ENCODE measurements around the gene PCGF2.

Gene PCGF2

DNA sequence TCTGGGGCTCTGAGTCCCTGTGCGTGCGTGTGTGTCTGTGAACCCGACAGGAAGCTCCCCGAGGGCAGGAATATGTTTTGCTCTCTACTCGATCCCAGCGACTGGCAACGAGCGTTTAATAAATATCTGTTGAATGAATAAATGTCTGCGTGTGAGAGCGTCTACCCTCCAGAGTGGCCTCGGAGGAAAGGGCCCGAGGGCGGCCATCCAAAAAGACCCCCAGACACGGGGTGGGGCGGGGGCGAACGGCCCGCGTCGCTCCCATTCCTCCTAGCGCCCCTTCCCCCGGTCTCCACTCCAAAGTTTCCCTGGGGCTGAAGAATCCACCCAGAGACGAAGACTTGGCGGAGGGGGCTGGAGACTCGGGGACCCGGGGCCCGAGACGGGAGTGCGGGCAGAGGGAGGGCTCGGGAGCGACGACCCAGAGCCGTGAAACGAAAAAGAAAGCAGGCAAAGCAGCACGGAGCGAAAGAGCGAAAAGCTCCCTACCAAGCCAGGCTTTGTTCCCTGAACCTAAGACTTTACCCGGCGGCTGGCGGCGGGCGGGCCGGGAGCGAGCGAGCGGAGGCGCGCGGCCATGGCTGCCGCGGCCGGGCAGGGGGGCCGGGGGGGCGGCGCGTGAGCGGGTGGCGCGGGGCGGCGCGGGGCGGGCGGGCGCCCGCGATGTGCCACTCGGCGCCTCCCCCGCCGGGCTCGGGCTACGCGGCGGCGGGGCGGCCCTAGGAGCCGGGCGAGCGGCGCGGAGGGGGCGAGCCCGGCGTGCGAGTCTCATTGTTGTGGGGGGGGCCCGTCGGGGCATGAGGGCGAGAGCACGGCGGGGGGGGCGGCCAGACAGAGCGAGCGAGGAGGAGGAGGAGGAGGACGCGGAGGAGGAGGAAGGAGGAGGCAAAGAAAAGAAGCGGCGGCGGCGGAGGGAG lies 43.3 kb downstream of the PCGF2 start, which contains the start of gene MLLT6:
TSS of gene MLLT6 (plus strand) at position 668 of the 917 bp plus-strand sequence. CDS start 360 bp downstream, outside the sequence.
- DNase-seq = peak in 51 of 56 donors; percentile 31 to 87 (median 68)

DNA sequence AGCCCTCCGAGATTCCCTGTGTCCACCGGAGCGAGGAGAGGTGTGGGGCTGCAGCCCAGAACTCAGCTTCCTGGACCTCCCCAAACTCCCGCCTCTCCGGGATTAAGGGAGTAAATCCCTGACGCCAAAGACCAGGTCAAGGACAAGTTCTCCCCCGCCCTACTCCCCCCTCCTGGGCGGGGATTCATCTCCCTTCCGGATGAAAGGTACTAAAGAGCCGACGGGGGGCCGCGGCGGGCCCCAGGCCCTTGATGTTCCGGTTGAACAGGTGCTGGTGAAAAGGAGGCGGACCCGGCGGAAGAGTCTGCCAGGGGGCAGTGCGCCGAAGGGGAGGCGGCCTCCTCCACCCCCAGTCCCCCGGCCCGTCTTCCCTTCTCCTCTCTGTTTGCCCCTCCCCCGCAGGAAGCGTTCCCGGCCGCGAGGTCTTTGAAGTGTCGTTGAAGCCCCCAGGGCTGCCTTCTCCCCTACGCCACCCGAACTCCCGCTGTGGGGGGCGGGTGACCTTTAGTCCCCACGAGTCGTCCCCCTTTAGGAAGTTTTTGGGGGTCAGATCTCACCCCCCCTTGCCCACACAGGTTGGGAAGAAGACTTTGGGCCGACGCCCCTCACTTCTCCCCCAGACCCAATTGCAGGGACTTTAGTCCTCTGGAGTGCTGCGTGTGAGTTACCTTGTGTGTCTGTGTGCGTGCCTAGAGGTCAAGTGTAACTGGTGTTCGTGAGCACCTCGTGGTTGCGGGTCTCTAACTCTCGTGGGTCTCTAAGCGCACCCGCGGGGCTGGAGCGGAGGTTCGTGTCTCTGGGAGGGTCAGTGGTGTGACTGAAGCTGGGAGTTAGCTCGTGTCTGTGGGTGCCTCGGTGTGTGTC lies 44.2 kb downstream of the PCGF2 start:
- DNase-seq = peak in 12 of 56 donors; percentile 12 to 46 (median 26)

DNA sequence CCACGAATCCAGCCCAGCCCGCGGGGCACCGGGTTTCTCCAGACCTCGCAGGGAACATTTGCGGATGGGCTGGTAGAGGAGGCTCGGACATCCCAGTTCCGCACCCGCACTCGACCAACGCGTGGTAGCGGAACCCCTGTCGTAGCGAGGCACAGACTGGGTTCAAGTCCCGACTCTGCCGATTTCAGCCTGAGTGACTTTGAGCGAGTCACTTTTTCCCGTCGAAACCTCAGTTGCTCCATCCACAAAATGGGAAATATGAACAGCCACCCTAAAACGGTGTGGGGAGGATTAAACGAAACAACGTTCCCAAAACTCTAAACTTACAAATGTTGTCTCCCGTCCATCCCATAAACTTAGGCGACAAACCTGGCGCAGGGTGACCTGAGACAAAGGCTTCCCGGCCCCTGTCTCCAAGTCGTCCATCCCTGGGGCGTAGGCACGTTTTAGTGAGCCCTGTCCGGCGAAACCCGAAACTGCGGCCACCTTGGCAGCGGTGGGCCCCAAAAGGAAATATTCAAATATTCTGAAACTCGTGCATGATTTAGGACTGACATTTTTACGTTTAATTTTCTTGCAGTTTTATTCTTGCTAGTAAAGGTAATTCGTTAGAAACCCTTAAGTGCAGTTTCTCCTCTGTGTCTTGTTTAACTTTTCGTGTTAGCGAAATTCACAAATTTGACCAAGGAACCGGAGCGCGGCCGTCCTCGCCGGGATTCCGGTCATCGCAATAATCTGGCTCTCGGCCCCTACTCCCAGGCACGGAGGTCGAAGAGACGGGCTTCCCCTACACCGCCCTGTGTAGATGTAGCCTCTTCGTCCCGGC lies 45.0 kb downstream of the PCGF2 start:
- peak in 5 of 56 donors; percentile 20 to 51 (median 36) for DNase-seq

DNA sequence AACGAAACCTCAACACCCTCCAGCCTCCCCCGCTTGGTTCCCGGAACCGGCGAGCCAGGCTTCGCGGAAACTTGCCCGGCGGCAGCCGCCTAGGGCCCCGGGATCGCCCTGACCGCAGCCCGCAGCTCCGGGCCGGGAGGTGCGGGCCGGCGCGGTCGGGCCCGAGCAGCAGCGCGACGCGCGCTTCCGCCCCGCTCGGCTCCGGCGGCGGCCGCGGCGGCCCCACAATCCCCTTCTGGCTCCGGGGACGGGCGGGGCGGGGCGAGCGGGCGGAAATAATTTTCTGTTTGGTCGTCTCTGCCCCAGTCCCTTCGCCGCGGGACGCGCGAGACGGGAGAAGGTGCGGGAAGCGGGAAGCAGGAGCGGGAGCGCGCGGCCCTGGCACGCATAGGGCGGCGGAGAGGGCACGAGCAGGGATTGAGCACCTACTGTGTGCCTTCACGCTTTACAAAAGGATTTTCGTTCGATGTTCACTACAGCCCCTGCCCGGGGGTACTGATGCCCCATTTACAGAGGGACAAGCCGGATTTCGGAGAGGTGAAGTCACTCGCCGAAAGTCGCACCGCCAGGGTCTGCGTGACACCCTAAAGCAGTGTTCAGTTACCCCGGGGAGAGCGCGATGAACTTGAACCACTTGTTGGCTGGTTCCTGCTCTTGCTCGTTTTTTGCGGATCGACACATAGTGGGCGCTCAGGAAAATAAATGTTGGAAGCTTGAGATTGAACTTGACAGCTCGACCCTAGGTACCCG lies 45.8 kb downstream of the PCGF2 start:
- peak in 52 of 56 donors; percentile 15 to 84 (median 65) for DNase-seq

DNA sequence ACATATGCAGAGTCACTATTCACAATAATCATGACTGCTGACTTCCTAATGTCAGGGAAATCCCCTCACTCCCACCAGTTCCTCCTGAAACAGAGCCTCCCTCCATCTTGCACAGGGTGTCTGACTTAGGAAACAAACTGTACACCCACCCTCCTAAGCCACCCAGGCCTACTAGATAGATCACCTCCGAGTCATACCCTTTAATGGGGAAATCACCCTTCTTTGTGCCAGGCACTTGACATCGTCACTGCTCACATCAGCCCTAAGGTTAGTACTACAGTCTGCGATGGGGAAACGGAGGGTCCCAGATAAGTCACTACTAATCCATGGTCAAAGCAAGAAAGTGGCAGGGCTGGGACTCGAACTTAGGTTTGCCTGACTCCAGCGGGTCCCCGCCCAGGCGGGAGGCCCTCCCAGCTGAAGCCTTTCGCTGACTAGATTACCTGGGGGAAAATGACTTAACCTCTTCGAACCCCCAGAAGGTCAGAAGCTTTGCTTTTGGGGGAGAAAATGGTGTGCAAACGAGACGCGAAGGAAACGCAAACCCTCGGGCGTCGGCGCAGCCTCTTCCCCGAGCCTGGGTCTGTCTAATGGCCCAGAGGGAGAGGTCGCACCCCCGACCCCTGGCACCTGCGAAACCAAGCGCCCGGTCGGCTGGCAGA lies 46.5 kb downstream of the PCGF2 start:
- peak in 8 of 56 donors; percentile 45 to 73 (median 50) for DNase-seq

DNA sequence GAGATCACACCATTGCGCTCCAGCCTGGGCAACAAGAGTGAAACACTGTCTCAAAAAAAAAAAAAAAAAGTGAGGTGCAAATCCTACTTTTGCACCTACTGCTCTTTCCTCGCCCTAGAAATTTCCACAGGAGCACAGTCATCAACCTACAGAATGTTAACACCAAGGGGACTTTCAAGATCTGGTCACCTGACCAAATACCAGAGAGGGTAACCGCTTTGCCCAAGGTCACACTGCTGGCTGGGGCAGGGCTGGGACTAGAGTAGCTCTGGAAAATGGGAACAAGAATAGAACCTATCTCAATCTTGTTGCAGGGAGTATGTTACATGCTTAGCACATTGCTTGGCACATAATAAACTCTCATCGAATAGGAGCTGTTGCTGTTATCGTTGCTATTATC lies 49.4 kb downstream of the PCGF2 start:
- DNase-seq = no peak

DNA sequence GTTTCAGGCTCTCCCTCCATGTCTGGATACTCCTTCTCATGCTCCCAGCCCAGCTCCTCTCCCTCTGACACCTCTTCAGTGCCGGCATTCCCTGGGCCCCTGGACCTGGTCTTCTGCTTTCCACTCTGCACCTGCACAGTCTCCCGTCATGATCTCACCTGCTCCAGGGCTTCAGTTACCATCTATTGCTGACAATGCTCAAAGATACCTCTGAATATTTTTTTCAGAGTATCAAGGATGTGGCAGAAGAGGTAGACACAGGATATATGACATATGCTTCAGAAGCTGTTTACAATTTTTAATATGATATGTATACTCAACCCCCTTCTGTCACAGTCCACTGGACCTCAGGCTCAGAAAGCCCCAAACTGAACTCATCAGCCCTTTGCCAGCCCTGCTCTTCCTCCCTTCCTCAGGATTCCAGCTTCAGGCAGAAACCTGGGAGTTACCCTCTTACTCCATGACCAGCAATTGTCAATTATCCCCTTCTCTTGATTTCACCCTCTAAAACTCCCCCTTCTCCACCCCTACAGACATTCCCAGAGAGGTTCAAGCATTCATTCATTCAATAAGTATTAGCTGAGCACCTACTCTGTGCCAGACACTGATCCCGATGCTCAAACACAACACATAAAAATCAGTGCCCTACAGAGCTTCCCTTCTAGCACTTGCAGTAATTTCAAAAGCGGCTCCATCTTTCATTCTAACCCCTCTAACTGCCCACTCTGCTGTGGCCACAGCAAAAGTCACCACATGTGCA lies 50.9 kb downstream of the PCGF2 start:
- DNase-seq = no peak

DNA sequence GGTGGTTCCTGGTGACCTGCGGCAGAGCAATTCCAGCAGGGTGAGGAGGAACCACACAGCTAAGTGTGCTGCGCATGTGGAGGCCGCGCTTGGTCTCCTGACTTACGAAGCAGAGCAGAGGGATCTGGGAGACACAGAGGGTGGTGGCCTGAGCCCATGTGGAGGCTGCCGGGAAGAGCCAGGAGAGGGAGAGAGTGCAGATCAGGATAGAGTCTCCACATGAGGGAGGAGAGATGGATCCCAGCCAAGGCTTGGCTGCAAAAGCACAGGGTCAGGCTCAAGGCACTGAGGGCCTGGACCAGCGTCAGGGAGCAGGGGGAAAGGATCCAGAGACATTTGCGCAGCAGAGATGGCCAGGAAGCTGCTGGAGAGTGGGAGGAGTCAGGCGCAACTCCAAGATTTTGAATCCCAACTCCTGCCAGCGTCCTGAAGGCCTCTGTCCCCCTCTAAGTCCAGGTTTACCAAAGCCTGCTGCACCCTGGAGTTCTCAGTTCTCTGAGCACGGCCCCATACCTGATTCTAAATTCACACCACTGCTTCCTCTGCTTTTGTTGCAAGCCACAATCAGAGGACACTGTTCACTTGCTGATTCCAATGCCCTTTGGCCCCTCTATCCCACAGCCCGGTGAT lies 54.3 kb downstream of the PCGF2 start:
- peak in 31 of 56 donors; percentile 8 to 74 (median 36) for DNase-seq

DNA sequence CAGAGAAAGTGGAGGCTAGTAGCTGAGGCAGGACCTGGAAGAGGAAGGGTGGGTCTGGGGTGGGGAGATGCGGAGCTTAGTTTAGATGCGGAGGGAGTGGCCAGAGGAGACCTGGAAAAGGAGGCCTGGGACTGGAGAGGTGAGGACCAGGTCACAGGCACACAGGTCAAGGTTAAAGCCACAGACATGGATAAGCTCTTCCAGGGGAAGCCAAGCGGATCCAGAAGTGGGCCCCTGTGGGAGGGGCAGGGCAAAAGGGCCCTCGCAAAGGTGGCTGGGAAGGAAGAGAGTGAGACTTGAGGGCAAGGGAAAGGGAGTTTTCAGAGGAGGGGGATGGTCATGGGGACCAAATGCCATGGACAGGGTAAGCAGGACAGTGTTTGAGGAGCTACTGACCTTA lies 57.0 kb downstream of the PCGF2 start:
- no peak for DNase-seq

DNA sequence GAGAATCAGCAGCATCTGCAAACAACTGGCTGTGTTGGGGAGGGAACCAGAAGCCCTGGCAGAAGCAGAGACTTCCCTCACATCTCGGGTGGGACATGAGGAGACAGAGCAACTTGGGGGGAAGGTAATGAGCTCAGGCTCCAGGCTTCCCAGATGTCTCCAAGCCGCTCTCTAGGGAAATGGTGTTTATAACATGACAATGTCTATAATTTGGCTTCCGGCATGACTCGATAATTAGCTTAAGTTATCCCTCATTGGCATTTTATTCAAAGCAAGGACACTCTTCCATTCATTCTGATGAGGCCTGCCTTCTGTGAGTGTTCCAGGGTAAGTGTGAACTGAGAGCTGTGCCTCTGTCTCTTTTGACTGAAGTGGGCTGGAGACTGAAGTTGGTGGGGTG lies 57.8 kb downstream of the PCGF2 start:
- no peak for DNase-seq

DNA sequence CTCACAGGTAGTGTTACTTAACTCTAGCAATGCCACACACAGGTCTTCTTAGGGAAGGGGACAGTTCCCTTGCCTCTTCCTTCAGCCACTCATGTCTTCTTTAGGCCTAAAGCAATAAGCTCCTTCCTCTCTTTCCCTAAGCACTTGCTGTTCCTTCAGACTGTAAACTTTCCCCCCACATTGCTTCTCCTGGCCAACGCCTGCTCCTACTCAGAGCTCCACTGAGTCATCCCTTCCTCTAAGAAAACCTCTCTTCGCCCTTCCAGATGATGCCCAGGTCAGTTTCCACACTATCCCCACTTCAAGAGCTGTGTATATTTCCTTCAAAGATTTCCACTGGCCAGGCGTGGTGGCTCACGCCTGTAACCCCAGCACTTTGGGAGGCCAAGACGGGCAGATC lies 60.9 kb downstream of the PCGF2 start:
- DNase-seq = no peak

DNA sequence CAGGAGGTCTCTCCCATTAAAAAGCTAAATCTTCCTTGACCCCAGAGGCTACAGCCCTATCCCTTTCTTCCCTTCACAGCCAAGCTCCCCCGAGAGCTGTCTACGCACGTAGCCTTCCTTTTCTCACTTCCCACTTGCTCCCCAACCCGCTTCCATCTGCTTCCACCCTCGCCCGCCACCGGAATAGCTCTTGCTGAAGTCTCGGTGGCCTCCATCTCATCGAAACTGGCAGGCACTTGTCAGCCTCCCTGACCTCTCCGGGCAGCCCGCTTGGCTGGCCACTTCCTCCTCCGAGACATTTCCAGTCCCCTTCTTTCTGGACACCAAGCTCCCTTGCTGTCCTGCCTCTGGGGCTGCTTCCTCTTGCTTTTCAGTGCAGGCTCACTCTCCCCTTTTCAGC lies 62.6 kb downstream of the PCGF2 start:
- peak in 34 of 56 donors; percentile 10 to 63 (median 30) for DNase-seq

Measured in amygdala (tissue), 56 donors.